ENCODE data around the gene DPP10.

DPP10 gene

DNA sequence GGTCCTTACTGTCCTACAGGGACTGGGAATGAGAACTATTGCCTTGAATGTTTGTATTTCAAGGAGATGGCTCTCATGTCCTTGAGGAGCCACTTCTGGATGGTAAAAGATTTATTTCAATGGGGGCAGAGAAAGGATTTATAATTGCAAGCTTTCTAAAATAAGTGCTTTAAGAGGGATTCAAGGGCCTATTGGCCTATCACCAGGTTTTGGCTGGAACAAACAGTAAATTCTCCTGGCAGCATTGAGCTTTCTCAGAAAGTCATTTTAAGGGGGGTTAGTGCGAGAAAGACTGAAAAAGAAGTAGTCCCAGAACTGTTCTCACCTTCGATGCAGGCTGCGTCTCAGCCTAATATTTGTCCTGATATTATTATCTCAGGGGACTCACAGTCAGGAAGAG lies 29.8 kb downstream of the DPP10 start:
- Histone ChIP-seq H3K9me2 (replicated peaks; ENCODE audit: low read depth, low read length) (no peaks in the 10 kb centered on the region), H3F3A (ENCODE audit: low read depth) (no peaks in the 10 kb centered on the region), H4K20me1 (ENCODE audit: insufficient read depth, low read length, poor library complexity, severe bottlenecking) (no peaks in the 10 kb centered on the region), H2AFZ (ENCODE audit: low read length) (no peak overlapping the region), H3K27me3 (ENCODE audit: insufficient read depth, low read length, poor library complexity, severe bottlenecking) (no peaks in the 10 kb centered on the region), H3K9ac (ENCODE audit: low read depth, low read length, poor library complexity, severe bottlenecking) (no peak overlapping the region), H3K79me2 (ENCODE audit: insufficient read depth, low read length) (no peaks in the 10 kb centered on the region), H3K36me3 (ENCODE audit: insufficient read depth, low read length) (no peaks in the 10 kb centered on the region), H3K9me3 (ENCODE audit: insufficient read depth, low read depth, low read length) (no peaks in the 10 kb centered on the region), H3K4me3 (ENCODE audit: low read length, poor library complexity, severe bottlenecking) (no peak overlapping the region), H3K4me2 (ENCODE audit: low read depth, low read length, poor library complexity, severe bottlenecking) (no peak overlapping the region), H3K4me1 (ENCODE audit: insufficient read depth, low read length, poor library complexity, severe bottlenecking) (no peaks in the 10 kb centered on the region)
- TF ChIP-seq, protein P1, sequence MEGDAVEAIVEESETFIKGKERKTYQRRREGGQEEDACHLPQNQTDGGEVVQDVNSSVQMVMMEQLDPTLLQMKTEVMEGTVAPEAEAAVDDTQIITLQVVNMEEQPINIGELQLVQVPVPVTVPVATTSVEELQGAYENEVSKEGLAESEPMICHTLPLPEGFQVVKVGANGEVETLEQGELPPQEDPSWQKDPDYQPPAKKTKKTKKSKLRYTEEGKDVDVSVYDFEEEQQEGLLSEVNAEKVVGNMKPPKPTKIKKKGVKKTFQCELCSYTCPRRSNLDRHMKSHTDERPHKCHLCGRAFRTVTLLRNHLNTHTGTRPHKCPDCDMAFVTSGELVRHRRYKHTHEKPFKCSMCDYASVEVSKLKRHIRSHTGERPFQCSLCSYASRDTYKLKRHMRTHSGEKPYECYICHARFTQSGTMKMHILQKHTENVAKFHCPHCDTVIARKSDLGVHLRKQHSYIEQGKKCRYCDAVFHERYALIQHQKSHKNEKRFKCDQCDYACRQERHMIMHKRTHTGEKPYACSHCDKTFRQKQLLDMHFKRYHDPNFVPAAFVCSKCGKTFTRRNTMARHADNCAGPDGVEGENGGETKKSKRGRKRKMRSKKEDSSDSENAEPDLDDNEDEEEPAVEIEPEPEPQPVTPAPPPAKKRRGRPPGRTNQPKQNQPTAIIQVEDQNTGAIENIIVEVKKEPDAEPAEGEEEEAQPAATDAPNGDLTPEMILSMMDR (conservative IDR thresholded peaks at IDR 0.05; ENCODE audit: low read length) = no peak
- no peak for TF ChIP-seq EZH2phosphoT487 (IDR thresholded peaks at IDR 0.05; ENCODE audit: borderline replicate concordance)

DNA sequence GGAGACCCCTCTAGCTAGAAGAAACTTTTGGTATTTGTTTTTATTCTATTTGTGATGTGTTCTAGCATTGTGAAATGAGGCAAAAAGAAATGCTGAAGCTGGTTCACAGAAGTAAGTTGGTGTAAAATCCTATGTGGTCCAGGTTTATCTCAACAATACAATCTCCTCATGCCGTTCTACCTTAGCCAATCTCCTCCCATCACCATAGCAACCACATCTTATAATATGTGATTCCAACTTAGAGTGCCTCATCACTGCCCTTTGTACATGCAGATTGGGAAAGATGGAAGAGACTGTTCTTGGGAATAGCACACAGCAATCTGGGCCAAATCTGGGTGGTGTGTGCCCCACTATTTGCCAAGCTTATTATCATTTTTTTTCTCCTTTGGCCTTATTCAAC lies 30.3 kb downstream of the DPP10 start:
- no peaks in the 10 kb centered on the region for H4K20me1 ChIP-seq (ENCODE audit: insufficient read depth, low read length, poor library complexity, severe bottlenecking)
- H3K9me3 ChIP-seq (ENCODE audit: insufficient read depth, low read depth, low read length) = no peaks in the 10 kb centered on the region
- no peaks in the 10 kb centered on the region for H3F3A ChIP-seq (ENCODE audit: low read depth)
- no peaks in the 10 kb centered on the region for H3K4me1 ChIP-seq (ENCODE audit: insufficient read depth, low read length, poor library complexity, severe bottlenecking)
- H2AFZ ChIP-seq (ENCODE audit: low read length) = no peak overlapping the region
- no peak overlapping the region for H3K4me3 ChIP-seq (ENCODE audit: low read length, poor library complexity, severe bottlenecking)
- H3K9ac ChIP-seq (ENCODE audit: low read depth, low read length, poor library complexity, severe bottlenecking) = no peak overlapping the region
- H3K36me3 ChIP-seq (ENCODE audit: insufficient read depth, low read length) = no peaks in the 10 kb centered on the region
- no peaks in the 10 kb centered on the region for H3K9me2 ChIP-seq (replicated peaks; ENCODE audit: low read depth, low read length)
- TF ChIP-seq EZH2phosphoT487 (IDR thresholded peaks at IDR 0.05; ENCODE audit: borderline replicate concordance) = no peak
- TF ChIP-seq, protein P1 (conservative IDR thresholded peaks at IDR 0.05; ENCODE audit: low read length) = no peak
- H3K27me3 ChIP-seq (ENCODE audit: insufficient read depth, low read length, poor library complexity, severe bottlenecking) = no peaks in the 10 kb centered on the region
- H3K79me2 ChIP-seq (ENCODE audit: insufficient read depth, low read length) = no peaks in the 10 kb centered on the region
- no peak overlapping the region for H3K4me2 ChIP-seq (ENCODE audit: low read depth, low read length, poor library complexity, severe bottlenecking)

DNA sequence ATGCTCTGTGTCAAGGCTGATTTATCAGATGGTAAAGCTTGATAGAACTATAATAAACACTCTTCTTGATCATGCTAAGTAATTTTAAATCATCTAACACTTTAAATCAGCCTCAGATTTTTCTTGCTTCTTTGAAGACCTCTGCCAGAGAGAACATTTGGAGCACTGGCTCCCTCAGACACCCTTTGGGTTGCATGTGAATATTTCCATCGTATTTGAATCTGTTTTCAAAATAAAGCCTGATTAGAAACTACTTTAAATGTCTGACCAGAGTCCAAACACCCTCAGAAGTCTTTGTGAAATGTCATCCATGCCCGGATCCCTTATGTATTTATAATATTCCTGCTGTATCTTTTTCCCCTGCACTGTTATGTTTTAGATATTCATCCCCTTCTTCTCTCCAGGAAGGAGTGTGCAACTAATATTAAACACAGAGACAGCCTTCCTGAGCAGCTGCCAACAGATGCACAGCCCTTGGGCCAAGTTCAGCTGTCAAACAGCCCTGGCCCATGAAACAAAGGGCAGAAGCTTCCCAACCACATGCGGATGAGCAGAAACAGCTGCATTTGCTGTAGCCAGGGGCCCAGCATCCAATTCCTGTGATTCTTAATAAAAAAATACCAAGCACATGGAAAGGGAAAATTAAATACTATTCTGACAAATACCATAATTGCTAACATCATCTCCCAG lies 46.5 kb downstream of the DPP10 start:
- Histone ChIP-seq H3K4me2 (ENCODE audit: low read depth, low read length, poor library complexity, severe bottlenecking) (no peak overlapping the region), H3K9me3 (ENCODE audit: insufficient read depth, low read depth, low read length) (no peaks in the 10 kb centered on the region), H2AFZ (ENCODE audit: low read length) (no peak overlapping the region), H3K27me3 (ENCODE audit: insufficient read depth, low read length, poor library complexity, severe bottlenecking) (no peaks in the 10 kb centered on the region), H3K9me2 (replicated peaks; ENCODE audit: low read depth, low read length) (no peaks in the 10 kb centered on the region), H3K4me1 (ENCODE audit: insufficient read depth, low read length, poor library complexity, severe bottlenecking) (no peaks in the 10 kb centered on the region), H3K9ac (ENCODE audit: low read depth, low read length, poor library complexity, severe bottlenecking) (no peak overlapping the region), H3K4me3 (ENCODE audit: low read length, poor library complexity, severe bottlenecking) (no peak overlapping the region), H4K20me1 (ENCODE audit: insufficient read depth, low read length, poor library complexity, severe bottlenecking) (no peaks in the 10 kb centered on the region), H3K36me3 (ENCODE audit: insufficient read depth, low read length) (no peaks in the 10 kb centered on the region), H3K79me2 (ENCODE audit: insufficient read depth, low read length) (no peaks in the 10 kb centered on the region), H3F3A (ENCODE audit: low read depth) (no peaks in the 10 kb centered on the region)
- no peak for TF ChIP-seq EZH2phosphoT487 (IDR thresholded peaks at IDR 0.05; ENCODE audit: borderline replicate concordance)
- TF ChIP-seq, protein P1 (conservative IDR thresholded peaks at IDR 0.05; ENCODE audit: low read length) = no peak
